GM18951 (cell line): Measurements from ENCODE around the gene SETD5.

Experiments used
- POLR2A ChIP-seq: IDR thresholded peaks from 4 replicates; pipeline ENCODE4 v1.6.1; 2011; ENCODE audit warnings: mild to moderate bottlenecking; ENCODE audit not compliant: insufficient read length, insufficient read depth; ENCODE audit errors: extremely low read depth
- in situ Hi-C: fragments of 300-500 bp; cut with MboI; formaldehyde crosslinking; loops from one replicate; pipeline ENCODE4 v1.12.0; 2022; ENCODE audit warnings: low sequenced_read_pairs, mixed read lengths, inconsistent platforms; ENCODE audit not compliant: unreplicated experiment

Gene SETD5

DNA sequence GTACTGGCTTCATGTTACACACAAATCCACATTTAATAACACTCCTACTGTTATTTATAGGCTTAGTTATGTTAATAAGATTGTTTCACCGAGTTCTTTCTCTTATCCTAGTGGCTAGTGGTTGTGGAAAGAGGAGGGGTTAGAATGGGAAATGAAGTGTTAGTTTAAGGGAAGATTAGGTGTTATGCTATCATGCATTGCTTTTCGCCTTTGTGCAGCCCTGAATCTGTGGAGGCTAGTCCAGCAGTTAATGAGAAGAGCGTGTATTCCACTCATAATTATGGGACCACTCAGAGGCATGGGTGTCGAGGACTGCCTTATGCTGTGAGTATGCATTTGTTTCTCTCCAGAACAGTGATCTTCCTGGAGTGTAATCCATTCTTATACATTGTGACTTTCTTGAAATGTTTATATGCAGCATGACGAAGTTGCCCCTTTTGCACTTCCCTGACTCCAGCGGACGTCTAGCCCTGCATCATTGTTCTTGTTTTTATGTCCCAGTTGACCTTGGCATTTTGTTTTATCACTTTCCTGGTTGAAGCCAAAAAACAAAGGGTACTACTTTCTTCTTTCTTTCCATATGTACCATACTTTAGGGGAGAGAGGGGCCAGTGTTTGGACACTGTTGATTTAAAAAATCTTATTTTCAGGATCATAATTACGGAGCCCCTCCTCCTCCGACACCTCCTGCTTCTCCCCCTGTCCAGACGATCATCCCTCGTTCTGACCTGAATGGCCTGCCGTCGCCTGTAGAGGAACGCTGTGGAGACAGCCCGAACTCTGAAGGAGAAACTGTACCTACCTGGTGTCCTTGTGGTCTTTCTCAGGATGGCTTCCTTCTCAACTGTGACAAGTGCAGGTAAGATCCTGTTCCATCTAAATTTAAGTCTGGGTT, 36.5 kb downstream of the SETD5 start:
- no peak for TF ChIP-seq POLR2A
- in situ Hi-C loops: no loop called here

DNA sequence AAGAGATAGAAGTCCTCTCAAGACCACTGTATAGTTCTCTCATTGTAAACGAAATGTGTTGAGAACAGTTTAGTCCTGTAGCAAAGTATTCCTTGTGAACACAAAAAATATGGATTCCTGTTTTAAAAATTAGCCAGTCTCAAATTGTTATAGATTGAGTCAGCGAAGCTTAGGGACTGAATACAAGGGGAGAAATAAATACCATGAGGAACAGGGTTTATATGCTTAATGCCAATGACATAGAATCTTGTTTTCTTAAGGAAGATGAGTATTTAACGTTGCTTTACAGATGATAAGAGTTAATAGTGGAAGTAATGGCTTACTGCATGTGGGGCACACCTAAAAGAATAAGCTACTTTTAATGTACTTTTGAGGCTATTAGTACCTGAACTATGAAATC, 37.9 kb downstream of the SETD5 start:
- in situ Hi-C loops: no loop called here

DNA sequence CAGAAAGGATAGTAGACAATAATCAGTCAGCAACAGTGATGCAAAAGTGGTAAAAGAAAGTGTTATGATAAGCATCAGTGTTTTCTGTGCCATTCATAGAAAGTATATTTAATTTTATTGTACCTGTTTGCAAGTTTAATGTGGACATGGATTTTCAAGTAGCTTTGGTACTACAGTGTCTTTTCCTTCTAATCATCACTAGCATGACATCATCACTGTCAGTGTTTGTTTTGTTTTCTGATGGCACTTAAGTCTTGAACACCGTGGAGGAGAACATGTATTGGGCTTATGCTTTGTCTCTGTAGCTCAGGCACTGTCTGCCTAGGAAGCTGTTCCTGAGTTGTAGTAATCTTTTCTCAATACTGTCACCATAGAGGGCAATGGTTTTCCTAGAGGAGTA, 41.9 kb downstream of the SETD5 start:
- no peak for TF ChIP-seq POLR2A
- in situ Hi-C loops: no loop called here

More for the DNA sequence above, 37.9 kb downstream of the SETD5 start:
- no peak for TF ChIP-seq POLR2A

DNA sequence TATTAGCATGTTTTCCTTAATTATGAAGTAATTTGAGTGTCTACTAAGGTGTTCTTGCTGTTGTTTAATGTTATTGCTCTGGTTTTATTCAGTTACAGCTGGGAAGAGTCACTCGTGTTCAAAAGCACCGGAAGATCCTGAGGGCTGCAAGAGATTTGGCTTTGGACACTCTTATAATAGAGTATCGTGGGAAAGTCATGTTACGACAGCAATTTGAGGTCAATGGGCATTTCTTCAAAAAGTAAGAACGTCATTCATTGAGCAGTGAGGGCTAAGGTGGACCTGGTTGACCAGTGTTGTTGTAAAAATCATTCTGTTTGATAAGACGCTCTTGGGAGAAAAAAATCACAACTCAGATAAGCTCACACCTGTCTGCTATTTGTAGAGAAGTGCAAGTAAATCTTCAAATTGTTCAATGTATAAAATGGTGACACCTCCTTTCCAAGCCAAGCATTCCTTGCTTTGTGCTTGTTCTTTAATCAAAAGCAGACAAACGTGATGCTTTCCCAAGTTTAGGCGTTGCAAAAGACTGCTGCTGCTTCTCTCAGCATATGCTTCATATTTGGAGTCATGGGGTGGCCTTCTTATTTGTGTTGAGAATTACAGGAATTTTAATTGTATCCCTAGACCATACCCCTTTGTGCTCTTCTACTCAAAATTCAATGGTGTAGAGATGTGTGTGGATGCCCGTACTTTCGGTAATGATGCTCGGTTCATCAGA, 44.2 kb downstream of the SETD5 start:
- in situ Hi-C loops: no loop called here
- no peak for TF ChIP-seq POLR2A

DNA sequence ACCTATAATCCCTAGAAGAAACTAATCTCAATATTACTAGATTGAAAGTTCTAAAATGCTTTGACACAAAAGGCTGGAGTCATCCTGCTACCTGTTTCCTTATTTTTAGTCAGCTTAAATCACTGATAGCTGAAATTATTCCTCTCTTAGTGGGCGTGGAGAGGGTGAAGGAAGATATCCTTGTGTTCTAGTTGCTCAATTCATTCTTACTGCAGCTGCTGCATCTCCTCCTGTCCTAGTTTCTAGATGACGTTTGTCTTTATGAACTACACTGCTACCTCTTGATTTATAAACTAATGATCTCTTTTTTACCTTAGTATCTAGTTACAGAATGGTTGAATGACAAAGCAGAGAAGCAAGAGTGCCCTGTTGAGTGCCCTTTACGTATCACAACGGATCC, 50.7 kb downstream of the SETD5 start:
- in situ Hi-C loops: no loop called here
- no peak for TF ChIP-seq POLR2A

DNA sequence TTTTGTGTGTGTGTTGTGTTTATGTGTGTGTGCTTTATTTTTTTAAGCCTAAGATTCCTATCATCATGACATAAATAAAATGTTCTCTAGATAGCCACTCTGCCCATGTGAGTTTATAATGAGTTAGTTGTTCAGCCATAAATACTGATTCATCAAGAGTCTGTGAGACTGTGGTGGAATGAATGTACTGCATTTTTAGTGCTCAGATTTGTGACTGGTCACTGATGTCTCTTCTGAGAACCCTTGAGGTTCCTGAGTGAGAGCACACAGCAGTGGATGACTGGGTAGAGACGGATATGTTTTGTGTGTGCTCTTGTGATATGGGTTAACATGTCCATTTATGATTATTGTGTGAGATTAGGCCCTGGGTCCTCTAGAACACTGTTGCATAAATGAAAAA, 51.2 kb downstream of the SETD5 start:
- TF ChIP-seq POLR2A: no peak
- in situ Hi-C loops: no loop called here

DNA sequence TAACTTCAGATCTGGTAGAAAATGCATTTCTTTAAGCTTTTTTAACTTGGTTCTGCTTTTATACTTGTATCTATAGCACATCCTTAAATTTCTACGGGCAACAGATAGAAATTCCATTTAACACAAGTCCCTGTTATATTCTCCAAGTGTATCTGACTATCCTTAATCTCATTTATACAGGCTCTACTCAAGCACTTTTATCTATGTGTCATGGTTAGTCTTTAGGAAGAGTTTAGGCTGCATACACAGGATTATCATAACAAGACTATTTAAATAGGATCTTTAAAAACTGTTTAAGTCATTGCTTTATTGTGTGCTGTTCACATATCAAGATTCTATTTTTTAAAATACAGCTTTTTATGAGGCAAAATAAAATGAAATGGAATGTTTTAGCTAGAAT, 52.7 kb downstream of the SETD5 start:
- no peak for TF ChIP-seq POLR2A
- in situ Hi-C loops: no loop called here

DNA sequence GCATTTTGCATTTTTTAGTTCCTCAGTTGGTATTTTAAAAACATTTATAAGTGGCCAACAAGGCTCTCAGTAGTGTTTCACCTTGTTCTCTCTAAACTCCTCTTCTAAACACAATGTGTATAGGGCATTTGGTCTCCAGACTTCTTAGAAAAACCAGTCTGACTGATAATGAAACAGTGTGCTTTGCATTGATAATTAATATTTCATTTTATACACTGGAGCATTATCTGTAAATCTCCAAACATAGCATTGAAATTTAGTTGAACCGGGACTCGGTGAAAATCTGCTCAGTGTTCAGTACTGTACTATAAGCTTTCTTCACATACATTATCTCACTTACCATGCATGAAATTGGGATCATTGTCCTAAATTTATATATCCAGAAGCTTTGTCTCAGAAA, 53.6 kb downstream of the SETD5 start:
- no peak for TF ChIP-seq POLR2A
- in situ Hi-C loops: no loop called here

DNA sequence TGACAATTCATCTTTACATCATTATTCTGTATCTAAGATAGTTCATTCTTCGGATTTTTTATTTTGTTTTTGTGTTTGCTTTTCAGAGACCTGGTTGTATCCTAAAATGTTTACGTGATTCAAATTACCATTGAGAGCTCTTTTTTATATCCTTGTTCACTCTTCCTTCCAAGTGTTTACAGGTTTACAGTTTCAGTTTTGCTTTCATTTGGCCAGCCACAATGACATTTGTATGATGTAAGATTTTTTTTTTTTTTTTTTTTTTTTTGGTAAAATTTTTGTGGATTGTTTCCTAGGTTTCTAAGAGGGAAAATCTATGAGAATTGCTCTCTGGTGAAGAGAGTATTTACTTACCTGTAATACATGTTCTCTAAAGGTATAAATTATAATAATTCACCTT, 55.0 kb downstream of the SETD5 start:
- in situ Hi-C loops: no loop called here
- no peak for TF ChIP-seq POLR2A

DNA sequence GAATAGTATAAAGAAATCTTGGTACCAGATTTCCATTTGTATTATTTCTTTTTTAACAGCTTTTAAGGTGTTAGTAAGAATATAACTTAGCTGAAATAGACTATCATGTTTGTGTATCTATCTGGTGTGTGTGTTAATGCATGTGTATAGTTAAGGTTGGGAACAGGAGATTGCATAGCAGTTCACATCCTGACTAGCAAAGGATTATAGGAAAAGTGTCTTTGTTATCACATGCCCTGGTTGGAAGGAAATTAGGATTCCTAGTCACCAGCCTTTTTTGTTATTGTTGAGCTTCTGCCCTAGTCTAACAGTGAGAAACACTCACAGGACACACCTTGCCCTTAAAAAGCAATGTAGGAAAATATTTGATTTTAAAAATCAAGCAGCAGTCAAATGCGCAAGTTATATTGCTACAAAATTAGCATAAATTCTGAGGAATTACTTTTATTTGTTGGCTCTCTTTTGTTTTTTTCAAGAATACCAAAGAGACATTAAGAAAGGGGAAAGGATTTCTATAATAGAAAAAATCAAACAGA, 58.2 kb downstream of the SETD5 start:
- in situ Hi-C loops: no loop called here
- no peak for TF ChIP-seq POLR2A

DNA sequence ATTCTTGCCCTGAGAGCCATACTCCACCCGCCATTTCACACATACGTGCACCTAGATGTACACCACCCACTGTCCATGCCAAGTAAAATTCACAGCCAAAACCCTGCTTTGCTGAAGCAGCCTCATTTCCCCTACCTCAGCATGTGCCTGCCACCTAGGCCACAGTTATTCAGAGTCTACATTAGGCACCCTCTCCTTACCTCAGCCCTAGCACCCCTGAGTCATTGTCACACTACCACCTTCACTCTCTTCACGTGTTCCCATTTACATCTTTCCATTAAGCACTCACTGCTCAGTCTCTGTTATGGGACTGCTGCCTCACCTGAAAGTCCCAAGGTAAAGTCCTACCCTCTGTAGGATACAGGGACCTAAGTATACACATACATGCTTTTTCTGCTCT, 70.0 kb downstream of the SETD5 start:
- in situ Hi-C loops: no loop called here
- no peak for TF ChIP-seq POLR2A

DNA sequence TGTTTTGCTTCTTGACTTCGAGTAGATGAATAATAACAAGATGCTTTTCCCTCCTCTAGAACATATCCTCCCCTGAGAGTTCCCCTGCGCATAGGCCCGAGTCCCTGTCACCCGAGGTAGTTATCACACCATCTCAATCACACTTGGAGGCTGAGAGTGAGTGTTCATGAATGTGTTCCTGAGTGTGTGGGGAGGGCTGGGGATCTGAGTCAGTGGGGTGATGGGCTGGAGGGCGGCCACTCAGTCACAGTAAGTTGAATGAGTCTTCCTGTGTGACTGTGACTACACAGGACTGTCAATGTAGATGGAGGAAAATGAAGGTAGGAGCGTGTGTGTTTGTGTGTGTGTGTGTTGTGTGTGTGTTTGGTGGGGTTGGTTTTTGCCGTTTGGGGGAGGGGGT, 71.0 kb downstream of the SETD5 start:
- in situ Hi-C loops: no loop called here
- TF ChIP-seq POLR2A: no peak

DNA sequence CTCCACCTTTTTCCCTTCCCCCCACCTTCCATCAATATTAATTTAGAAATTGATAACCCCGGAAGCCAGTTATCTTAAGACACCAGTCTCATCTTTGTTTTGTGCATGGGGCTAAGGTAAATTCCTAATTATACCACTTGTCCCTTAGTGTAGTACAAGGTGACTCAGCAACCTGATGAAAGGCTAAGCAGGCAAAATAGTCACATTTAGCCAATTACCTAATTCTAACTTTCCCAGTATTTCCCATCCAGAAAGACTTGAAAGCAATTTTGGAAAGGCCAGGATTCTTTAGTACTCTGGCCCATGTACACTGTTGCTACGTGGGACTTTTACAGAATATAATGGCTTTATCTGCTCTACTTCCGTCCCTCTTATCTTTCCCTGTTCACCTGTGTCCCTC, 72.6 kb downstream of the SETD5 start:
- TF ChIP-seq POLR2A: no peak
- in situ Hi-C loops: no loop called here
